B cell (primary cell): ENCODE results near the gene GRN. TPM values are rescaled to one million over a fixed set of nuclear protein-coding genes. Genes with fewer than 3 reads are reported as not detected.

ENCODE experiments used
- ATAC-seq: fragments of 200-7000 bp; cut with Tn5 transposase; one replicate; pipeline ENCODE4 v1.10.0; 2021; ENCODE audit warnings: low read depth, mild to moderate bottlenecking, moderate number of reproducible peaks, moderate library complexity
- CTCF ChIA-PET: fragments of 350-600 bp; sonication (Branson Sonifier 250); formaldehyde crosslinking; loops from one replicate; lab custom pipeline; 2021; ENCODE audit warnings: antibody characterized with exemption, inconsistent platforms; lab: Charles Lee
- POLR2A ChIA-PET: fragments of 350-600 bp; sonication (Branson Sonifier 250); formaldehyde crosslinking; loops from one replicate; lab custom pipeline; 2021; ENCODE audit warnings: antibody characterized with exemption; lab: Charles Lee
- DNase-seq: peaks from one replicate; pipeline ENCODE4 v3.0.0; 2013
- H2AFZ ChIP-seq: 2 replicates; pipeline ENCODE4 v1.6.1; 2012; ENCODE audit warnings: mild to moderate bottlenecking, low read depth, low read length; ENCODE audit not compliant: insufficient read depth, poor library complexity, severe bottlenecking
- H3K27ac ChIP-seq, 2 donors: 1 replicate in 1 of 2; 2 replicates in 1 of 2; pipeline ENCODE4 v1.5.1; 2012 to 2013; ENCODE audit warnings: low read length in 2 of 2, mild to moderate bottlenecking in 2 of 2, moderate library complexity in 1 of 2
- H3K27me3 ChIP-seq, 4 experiments: fragments of 200-600 bp in 1 of 4; sonication (generic) in 1 of 4; replicated peaks in 1 of 4; 1 replicate in 2 of 4; 2 replicates in 2 of 4; pipeline versions ENCODE4 v1.6.1 to v1.7.0; 2013 to 2016; ENCODE audit warnings: low read length in 3 of 4, mild to moderate bottlenecking in 2 of 4, mixed read lengths in 1 of 4, moderate library complexity in 1 of 4; ENCODE audit not compliant: insufficient read depth in 4 of 4, control insufficient read depth in 3 of 4; ENCODE audit errors: control extremely low read depth in 1 of 4
- H3K36me3 ChIP-seq, 2 experiments: replicated peaks in 1 of 2; 1 replicate in 1 of 2; 2 replicates in 1 of 2; pipeline versions ENCODE4 v1.6.1 to v1.7.1; 2013; ENCODE audit warnings: low read length in 1 of 2; ENCODE audit not compliant: insufficient read depth in 2 of 2, control insufficient read depth in 1 of 2; ENCODE audit errors: control extremely low read depth in 1 of 2, extremely low read depth in 1 of 2
- H3K4me1 ChIP-seq, 2 donors: fragments of 200-600 bp in 1 of 2; sonication (generic) in 1 of 2; 1 replicate in 1 of 2; 2 replicates in 1 of 2; pipeline versions ENCODE4 v1.5.1 to v1.6.1; 2013 to 2017; ENCODE audit warnings: low read length in 2 of 2; ENCODE audit not compliant: control insufficient read depth in 2 of 2, insufficient read depth in 2 of 2
- H3K4me2 ChIP-seq: replicated peaks from 2 replicates; pipeline ENCODE3; 2012; ENCODE audit warnings: mild to moderate bottlenecking, low read depth, low read length; ENCODE audit not compliant: poor library complexity, severe bottlenecking
- H3K4me3 ChIP-seq, 5 experiments: fragments of 200-600 bp in 1 of 5; sonication (generic) in 1 of 5; 1 replicate in 3 of 5; 2 replicates in 2 of 5; pipeline versions ENCODE4 v1.5.1 to v1.7.0; 2011 to 2016; ENCODE audit warnings: low read length in 4 of 5, mild to moderate bottlenecking in 4 of 5, low read depth in 2 of 5, control low read depth in 1 of 5, moderate library complexity in 1 of 5; ENCODE audit not compliant: insufficient read depth in 1 of 5; ENCODE audit errors: control extremely low read depth in 1 of 5, extremely low read depth in 1 of 5
- H3K79me2 ChIP-seq: fragments of 200-600 bp; sonication (generic); one replicate; pipeline ENCODE4 v1.6.0; 2016; ENCODE audit warnings: low read length; ENCODE audit not compliant: control insufficient read depth, insufficient read depth
- H3K9ac ChIP-seq: fragments of 200-600 bp; sonication (generic); 2 replicates; pipeline ENCODE4 v1.6.1; 2017; ENCODE audit warnings: mild to moderate bottlenecking, low read length, moderate library complexity
- H3K9me3 ChIP-seq, 3 donors: one replicate each; pipeline versions ENCODE4 v1.6.1 to v1.7.1; 2013; ENCODE audit warnings: low read length in 2 of 3; ENCODE audit not compliant: control insufficient read depth in 2 of 3, insufficient read depth in 1 of 3; ENCODE audit errors: control extremely low read depth in 1 of 3
- H4K20me1 ChIP-seq: 2 replicates; pipeline ENCODE4 v1.6.0; 2012; ENCODE audit warnings: mild to moderate bottlenecking, low read length; ENCODE audit not compliant: insufficient read depth, control insufficient read depth, poor library complexity, severe bottlenecking
- H3K27ac Mint-ChIP-seq: one replicate; pipeline ENCODE4 v1.8.0; 2021; ENCODE audit warnings: mixed read lengths
- H3K27me3 Mint-ChIP-seq: one replicate; pipeline ENCODE4 v1.8.0; 2021; ENCODE audit warnings: mixed read lengths
- H3K4me1 Mint-ChIP-seq: one replicate; pipeline ENCODE4 v1.8.0; 2021; ENCODE audit warnings: mixed read lengths
- H3K4me3 Mint-ChIP-seq: one replicate; pipeline ENCODE4 v1.8.0; 2021; ENCODE audit warnings: mixed read lengths
- H3K9me3 Mint-ChIP-seq: one replicate; pipeline ENCODE4 v1.8.0; 2022; ENCODE audit warnings: mixed read lengths; ENCODE audit not compliant: insufficient read depth
- CTCF ChIP-seq: fragments of 200-600 bp; IDR thresholded peaks from one replicate; pipeline ENCODE4 v1.8.0; 2022; ENCODE audit warnings: antibody characterized with exemption, mild to moderate bottlenecking
- EZH2 ChIP-seq: IDR thresholded peaks from 2 replicates; pipeline ENCODE4 v1.6.1; 2012; ENCODE audit warnings: borderline replicate concordance, low read depth, mild to moderate bottlenecking, moderate library complexity, low read length; ENCODE audit not compliant: insufficient read depth, poor library complexity, severe bottlenecking
- WGBS: methylation state at CpG from one replicate; pipeline ENCODE4 v1.1.5; 2013; ENCODE audit warnings: missing lambda C conversion rate; ENCODE audit not compliant: insufficient coverage; 5-methylcytosine and 5-hydroxymethylcytosine counted together
- intact Hi-C: fragments of 100-400 bp; cut with micrococcal nuclease; formaldehyde crosslinking; loops from one replicate; pipeline ENCODE4 v1.10.0; 2022
- polyA plus RNA-seq: library from polyadenylated mRNA; depleted of rRNA; stranded (reverse); fragments of >200 nt; gene quantifications from 2 replicates; pipeline ENCODE4 v1.2.3, GENCODE V29; 2012
- total RNA-seq, 2 donors: library from RNA; stranded (reverse); fragments of 120-200 nt in 1 of 2; gene quantifications; 1 replicate in 1 of 2; 2 replicates in 1 of 2; pipeline versions ENCODE4 v1.2.3 to v1.2.4, GENCODE V29; 2013 to 2022

Gene GRN
- total and polyA plus RNA-seq, 2 donors (not counting 1 experiment from before 2014, with no cell fraction given): 187 to 226 TPM

DNA sequence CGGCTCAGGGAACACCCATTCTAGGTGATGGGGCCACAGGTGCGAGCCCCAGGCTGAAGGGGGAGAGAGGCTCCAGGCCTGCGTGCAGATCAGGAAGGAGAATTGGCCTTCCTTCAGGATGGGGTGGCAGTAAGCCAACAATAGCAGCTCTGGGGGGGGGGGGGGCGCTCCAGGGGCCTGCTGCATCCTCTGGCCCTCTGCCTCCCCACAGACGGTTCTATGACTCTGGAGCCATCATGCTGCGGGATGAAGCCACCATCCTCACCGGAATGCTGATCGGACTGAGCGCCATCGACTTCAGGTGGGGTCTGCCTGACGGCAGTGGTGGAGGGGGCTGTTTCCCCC, 30.6 kb upstream of the GRN start:
- DNase-seq (no peak), ATAC-seq (no peak)
- Histone ChIP-seq H3K4me2 (peak overlapping the region; percentile 78), H2AFZ (peak overlapping the region; percentile 65), H3K27me3 (peaks cover 0 to 52% (median 22%) of the 10 kb centered on the region in 4 experiments), H3K4me1 (peaks cover 19 to 25% of the 10 kb centered on the region in 2 donors), H3K79me2 (no peaks in the 10 kb centered on the region), H3K4me3 (peak overlapping the region in 3 of 5 experiments; percentile 28 to 62 (median 44)), H4K20me1 (no peaks in the 10 kb centered on the region), H3K36me3 (peaks cover 0 to 2% of the 10 kb centered on the region in 2 experiments), H3K9me3 (peaks cover 0 to 20% (median 0%) of the 10 kb centered on the region in 3 donors), H3K27ac (no peak overlapping the region), H3K9ac (peak overlapping the region; percentile 50)
- Mint-ChIP-seq H3K27me3 (peaks cover 41% of the 10 kb centered on the region), H3K27ac (no peak overlapping the region), H3K4me1 (peaks cover 21% of the 10 kb centered on the region), H3K9me3 (peaks cover 5% of the 10 kb centered on the region), H3K4me3 (peak overlapping the region; percentile 77)
- POLR2A ChIA-PET: interaction anchor here (0.6 to 1.6 kb wide), 4 partner anchors 48 to 128 kb away, joined by 3 to 8 read pairs (median 4); partner anchors contain the start of gene TMUB2
- CTCF ChIA-PET: interaction anchor here (0.6 to 7.3 kb wide), 3 partner anchors 100 to 173 kb away, joined by 3 to 38 read pairs (median 3); no protein-coding TSS in a partner anchor
- WGBS: 50% methylated on average over 1 of the region's 11 CpGs
- TF ChIP-seq CTCF: no peak
- no peak for TF ChIP-seq EZH2
- intact Hi-C loops: no loop called here
